Large intestine (tissue), 1 donor: ENCODE data around the gene SUOX. TPM values are rescaled to one million over a fixed set of nuclear protein-coding genes. Genes with fewer than 3 reads are reported as not detected.

Experiments
- polyA plus RNA-seq: library from polyadenylated mRNA; unstranded; fragments of 120-200 nt; gene quantifications from one replicate; pipeline ENCODE4 v1.2.1, GENCODE V29; 2013

The SUOX gene
- polyA plus RNA-seq, 1 donor: 44.1 TPM

Other genes starting within 250 kb of the SUOX start
- 71.4 TPM for gene SARNP, start 179.6 kb upstream of the SUOX start, polyA plus RNA-seq
- 31.4 TPM for gene ORMDL2, start 179.2 kb upstream of the SUOX start, polyA plus RNA-seq
- gene DNAJC14, start 167.7 kb upstream of the SUOX start, polyA plus RNA-seq: 28.9 TPM
- 2.5 TPM for gene MMP19, start 154.3 kb upstream of the SUOX start, polyA plus RNA-seq
- gene PYM1, start 69.4 kb upstream of the SUOX start, polyA plus RNA-seq: 30.6 TPM
- gene DGKA, start 66.1 kb upstream of the SUOX start, polyA plus RNA-seq: 17.4 TPM
- gene PMEL, start 31.2 kb upstream of the SUOX start, polyA plus RNA-seq: 5.7 TPM
- gene CDK2, start 30.4 kb upstream of the SUOX start, polyA plus RNA-seq: 55.5 TPM
- gene RAB5B, start 23.2 kb upstream of the SUOX start, polyA plus RNA-seq: 112 TPM
- gene IKZF4, start 23.8 kb downstream of the SUOX start, polyA plus RNA-seq: 13.5 TPM
- 232 TPM for gene RPS26, start 44.6 kb downstream of the SUOX start, polyA plus RNA-seq
- 326 TPM for gene ERBB3, start 82.9 kb downstream of the SUOX start, polyA plus RNA-seq
- 131 TPM for gene PA2G4, start 107.3 kb downstream of the SUOX start, polyA plus RNA-seq
- gene RPL41, start 119.4 kb downstream of the SUOX start, polyA plus RNA-seq: 5,871 TPM
- 4.5 TPM for gene ZC3H10, start 121.0 kb downstream of the SUOX start, polyA plus RNA-seq
- gene ESYT1, start 131.0 kb downstream of the SUOX start, polyA plus RNA-seq: 42.7 TPM
- 59.5 TPM for gene MYL6B, start 155.3 kb downstream of the SUOX start, polyA plus RNA-seq
- gene MYL6, start 161.1 kb downstream of the SUOX start, polyA plus RNA-seq: 1,754 TPM
- 70.7 TPM for gene SMARCC2, start 192.2 kb downstream of the SUOX start, polyA plus RNA-seq
- 32.2 TPM for gene RNF41, start 224.6 kb downstream of the SUOX start, polyA plus RNA-seq
- 29.1 TPM for gene NABP2, start 227.1 kb downstream of the SUOX start, polyA plus RNA-seq
- gene SLC39A5, start 232.8 kb downstream of the SUOX start, polyA plus RNA-seq: 524 TPM